GM19452 (cell line): ENCODE data around the gene CROT.

Source experiments
- ATAC-seq: cut with Tn5 transposase; IDR thresholded peaks from one replicate; pipeline ENCODE4 v1.9.1; 2021; ENCODE audit not compliant: unreplicated experiment

Gene CROT

DNA sequence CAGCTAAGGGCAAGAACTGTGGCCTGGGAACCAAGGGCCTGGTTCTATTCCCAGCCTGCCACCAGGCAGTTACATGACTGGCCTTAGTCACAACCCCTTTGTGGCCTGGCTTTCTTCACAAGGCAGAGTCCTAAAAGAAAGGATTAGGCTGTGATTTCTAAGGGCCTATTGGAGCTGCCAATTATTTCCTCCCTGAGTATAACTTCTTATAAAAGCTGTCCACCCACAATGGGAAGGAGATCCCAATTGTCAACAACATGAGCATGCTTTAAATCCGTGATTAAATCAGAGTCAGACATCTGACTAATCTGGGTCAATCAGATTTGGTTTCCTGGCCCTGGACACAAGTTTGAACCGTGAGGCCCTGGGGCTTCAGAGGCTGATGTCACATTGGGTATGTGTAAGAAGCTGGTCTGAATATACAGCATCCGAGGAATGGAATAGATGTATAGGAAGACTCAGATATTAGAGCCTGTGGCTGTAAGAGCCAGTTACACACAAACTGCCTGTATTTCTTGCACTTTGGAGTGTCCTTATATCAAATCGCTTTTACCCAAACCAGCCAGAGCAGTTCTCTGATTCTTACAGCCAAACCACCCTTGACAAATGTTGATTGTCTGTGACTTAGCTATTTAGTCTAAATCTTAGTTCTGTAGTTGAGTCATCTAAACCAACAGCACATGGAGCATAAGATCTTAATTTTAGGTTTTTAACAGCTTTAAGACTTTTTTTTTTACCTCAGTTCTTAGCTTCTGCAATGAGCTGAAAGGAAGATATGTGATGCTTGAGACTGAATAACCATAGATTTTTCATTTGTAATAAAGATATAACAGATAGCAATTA lies 68.7 kb downstream of the CROT start:
- ATAC-seq: no peak

DNA sequence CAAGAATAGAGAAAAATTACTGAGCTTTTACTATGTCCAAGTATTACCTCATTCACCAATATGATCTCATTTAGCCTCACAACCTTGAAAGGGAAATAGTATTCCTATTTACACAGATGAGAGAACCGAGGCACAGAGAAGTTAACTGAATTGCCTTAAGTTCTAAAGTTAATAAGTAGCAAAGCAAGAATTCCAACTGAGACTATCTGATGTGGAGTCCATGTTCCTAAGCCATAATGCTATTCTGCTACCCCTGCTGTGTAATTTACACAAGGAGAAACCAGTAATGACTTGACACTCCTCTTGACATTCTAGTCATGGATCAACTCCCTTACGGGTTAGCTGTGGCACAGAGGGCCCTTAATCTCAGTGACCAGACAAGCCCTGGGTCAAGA lies 69.3 kb downstream of the CROT start:
- no peak for ATAC-seq

DNA sequence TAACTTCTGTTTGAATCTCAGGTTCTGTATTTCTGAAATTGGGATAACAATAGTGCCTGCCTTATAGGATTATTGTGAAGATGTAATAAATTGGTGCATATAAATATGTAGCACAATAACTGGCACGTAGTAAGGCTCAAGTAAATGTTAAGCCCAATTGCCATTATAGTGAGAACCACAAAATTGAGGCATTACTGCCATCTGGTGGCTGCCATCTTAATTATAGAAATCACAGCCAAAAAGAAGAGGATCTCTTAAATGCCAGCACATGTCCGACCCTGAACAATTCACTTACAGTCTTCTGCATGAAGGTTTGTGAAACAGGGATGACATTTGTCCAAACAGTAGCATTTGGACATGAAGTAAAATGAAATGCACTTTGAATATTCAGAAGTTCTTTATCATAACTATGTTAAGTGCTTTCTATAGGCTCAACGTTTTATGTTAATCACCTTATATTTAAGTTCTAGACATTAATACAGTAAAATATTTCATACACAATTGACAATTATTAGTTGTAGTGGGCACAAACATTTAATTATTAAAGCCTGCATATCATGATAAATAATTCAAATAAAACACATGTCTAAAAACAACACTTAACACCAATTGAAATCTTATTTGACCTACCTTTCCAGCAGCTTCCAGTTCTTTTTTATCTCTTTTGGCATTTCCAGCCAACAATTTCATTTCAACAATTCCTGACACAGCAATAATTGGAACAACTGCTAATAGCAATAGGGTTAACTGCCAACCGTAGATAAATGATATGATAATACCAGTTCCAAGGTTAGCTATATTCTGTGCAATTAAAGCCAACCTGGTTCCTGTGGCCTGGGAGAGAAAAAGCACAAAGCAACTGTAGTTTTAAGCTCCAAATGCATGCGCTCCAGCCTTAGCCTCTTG lies 71.5 kb downstream of the CROT start:
- peak; percentile 83 for ATAC-seq

DNA sequence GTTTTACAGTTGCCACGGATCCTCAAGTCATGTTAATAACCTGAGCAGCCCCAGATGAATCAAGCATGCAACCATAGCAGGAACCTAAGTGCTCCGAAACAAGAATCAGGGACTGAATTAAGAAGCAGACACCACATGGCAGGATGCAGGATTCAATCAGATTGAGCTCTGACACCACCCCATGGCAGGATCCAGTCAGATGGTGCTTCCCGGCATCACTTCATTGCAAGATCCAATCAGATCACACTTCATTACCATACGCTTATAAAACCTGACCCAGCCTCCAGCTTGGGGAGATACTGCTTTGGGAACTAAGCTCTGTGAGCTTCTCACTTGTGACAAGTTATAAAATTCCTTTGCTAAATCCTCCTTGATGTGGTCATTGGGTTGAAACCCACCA lies 74.7 kb downstream of the CROT start:
- no peak for ATAC-seq

DNA sequence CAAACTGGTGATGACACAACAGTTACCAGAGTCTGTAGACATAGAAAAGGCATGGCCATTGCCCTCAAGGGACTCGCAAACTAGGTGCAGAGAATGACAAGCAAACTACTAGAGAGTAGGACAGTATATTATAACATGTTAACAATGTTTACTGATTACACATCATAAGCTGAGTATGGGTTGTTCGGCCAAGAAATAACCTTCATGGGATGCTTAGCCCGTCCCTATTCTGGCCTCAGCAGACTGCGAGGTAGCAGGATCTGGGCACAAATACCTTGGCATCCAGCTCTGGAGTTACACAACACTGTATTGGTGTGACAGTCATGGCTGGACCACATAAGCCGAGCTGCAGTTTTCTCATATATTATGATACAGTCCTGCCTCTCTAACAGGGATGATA lies 78.6 kb downstream of the CROT start:
- no peak for ATAC-seq

DNA sequence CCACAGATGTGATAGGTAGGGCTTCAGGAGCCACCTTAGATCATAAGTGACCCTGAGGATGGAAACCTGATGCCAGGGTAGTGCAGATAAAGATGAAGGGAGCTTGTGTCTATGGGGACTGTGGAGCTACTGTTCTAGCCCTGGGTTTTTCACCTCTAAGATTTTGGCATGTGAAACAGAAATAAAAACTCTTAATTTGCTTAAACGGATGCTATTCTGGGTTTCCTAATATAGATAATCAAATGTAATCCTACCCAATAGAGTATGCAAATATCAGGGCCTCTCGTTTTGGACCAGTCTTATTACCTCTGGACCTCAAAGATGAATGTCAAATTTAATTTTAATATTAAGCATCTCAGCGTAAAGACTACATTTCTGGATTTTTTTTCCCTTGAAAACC lies 80.7 kb downstream of the CROT start:
- ATAC-seq: peak; percentile 63

DNA sequence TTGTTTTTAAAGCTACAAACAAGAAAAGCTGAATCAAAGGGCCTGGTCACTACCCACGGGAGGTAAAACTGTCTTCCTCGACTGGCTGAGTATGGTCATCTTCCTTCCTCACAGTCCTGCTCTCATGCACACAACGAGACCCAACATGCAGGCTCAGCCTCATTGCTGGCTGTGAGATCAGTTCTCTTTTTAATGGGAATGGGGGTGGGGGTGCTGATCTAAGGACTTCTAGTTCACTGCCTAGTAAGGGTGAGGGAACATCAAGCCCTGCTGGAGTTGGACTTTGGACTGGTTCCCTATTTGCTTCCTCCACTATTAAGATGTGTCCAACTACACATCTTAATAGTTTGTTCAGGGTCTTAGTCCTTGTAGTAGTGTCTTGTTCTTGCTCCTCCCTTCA lies 81.8 kb downstream of the CROT start:
- no peak for ATAC-seq

DNA sequence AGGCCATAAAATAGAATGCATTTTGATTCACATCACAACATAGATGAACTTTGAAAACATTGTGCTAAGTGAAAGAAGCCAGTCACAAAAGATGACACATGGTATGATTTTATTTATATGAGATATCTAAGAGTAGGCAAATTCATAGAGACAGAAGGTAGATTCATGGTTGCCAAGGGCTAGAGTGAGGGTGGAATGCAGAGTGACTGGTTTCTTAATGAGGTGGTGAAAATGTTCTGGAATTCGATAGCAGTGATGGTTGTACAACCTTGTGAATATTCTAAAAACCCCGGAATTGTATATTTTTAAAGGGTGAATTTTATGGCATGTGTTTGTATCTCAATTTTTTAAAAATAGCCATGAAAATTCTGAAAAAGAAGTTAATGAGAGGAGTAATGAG lies 87.1 kb downstream of the CROT start:
- no peak for ATAC-seq

DNA sequence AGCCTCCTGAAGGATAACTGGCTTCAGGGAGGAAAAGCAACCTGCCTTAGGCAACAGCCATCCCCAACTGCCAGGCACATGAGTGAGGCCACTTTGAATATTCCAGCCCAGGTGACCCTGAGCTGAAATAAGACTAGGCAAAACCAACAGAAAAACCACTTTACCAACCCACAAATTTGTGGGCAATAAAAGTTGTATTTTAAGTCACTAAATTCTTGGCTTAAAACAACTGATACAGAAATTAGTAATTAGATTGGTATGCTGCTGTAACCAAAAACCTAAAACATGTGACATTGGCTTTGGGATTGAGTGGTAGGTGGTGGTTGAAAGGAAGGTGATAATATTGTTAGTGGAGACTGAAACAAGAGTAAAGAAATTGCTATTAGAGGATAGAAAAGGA lies 90.1 kb downstream of the CROT start:
- ATAC-seq: no peak

DNA sequence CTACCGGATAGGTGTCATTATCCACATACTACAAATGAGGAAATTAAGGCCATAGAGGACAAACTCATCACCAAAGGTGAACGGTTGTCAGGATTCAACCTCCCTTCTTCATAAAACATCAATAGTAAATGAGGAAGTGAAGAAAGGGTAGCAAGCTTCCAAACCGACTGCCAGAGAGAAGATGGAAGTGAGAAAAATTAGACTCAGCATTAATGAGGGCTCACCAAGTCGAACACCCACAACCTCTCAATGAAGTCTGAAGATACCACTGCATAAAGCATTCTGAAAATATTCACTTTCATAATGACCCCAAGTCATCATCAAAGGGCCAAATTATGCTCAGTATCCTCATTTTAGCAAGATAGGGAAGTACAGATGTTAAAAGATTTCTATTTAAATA lies 100.4 kb downstream of the CROT start:
- peak; percentile 73 for ATAC-seq

DNA sequence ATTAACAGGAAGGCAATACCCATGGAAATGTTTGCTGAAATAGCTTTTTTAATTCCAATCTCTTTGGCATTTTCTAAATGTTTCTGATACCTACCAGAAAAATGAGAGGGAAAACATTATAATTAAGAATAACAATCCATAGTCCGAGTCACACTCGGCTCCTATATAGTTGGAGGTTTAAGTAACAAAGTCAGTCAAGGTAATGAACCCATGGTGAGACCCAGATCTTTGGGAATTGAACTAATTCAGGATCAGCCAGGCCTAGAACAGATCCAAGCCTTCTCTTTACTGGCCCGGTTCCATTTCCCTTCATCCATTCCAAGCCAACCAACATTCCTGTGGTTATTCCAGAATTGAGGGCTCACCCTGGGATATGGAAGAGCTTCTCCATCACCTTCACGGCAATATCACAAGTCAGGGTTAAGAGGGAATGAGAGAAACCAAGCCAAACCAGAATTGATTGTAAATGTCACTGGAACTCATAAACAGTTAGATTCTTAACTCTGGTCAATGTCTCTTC lies 101.7 kb downstream of the CROT start:
- no peak for ATAC-seq

DNA sequence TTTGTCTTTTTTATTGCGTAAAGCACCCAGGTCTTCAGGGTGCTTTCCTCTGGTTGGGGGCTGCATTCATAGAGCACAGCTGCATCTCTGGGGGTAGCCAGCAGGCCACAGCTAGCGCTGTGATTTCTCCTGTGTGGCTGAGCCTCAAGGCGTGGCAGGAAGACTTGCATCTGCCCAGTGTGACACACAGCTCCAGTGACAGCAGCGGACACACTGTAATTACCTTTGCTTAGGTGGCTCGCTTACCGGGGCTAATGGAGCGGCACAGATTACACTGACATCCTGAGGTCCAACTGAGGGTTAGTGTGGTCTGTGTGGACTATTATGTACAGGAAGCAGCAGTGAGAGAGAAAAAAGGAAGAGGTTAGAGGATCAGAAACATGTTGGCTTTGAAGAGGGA lies 102.9 kb downstream of the CROT start:
- no peak for ATAC-seq
